Smooth muscle cell of the umbilical artery (primary cell): Measurements from ENCODE around the gene GTF3C1. TPM values are rescaled to one million over a fixed set of nuclear protein-coding genes. Genes with fewer than 3 reads are reported as not detected.

Experiments used
- total RNA-seq: library from RNA; depleted of rRNA; stranded (reverse); fragments of >200 nt; gene quantifications from 2 replicates; pipeline ENCODE4 v1.2.3, GENCODE V29; 2014

The GTF3C1 gene
- total RNA-seq: 63.0 and 89.9 TPM in 2 replicates

GRCh38 chr16:27549746-27550581, at the start of gene GTF3C1, which contains the start of gene KATNIP:
TSS of gene GTF3C1 (minus strand) at chr16:27549913. CDS start at chr16:27549890, 23 bp downstream.
TSS of gene KATNIP (plus strand) at chr16:27550144. CDS start at chr16:27550171, 27 bp downstream.

Other genes with a start within 250 kb of the GTF3C1 start
- 30.3 and 38.9 TPM in 2 replicates for gene IL4R, start 235.9 kb downstream of the GTF3C1 start, total RNA-seq
- 0.30 and 0.32 TPM in 2 replicates for gene IL21R, start 147.7 kb downstream of the GTF3C1 start, total RNA-seq
- 19.9 and 29.9 TPM in 2 replicates for gene KATNIP, start 231 bp upstream of the GTF3C1 start, total RNA-seq